ENCODE data around the gene ALG12.

DNA sequence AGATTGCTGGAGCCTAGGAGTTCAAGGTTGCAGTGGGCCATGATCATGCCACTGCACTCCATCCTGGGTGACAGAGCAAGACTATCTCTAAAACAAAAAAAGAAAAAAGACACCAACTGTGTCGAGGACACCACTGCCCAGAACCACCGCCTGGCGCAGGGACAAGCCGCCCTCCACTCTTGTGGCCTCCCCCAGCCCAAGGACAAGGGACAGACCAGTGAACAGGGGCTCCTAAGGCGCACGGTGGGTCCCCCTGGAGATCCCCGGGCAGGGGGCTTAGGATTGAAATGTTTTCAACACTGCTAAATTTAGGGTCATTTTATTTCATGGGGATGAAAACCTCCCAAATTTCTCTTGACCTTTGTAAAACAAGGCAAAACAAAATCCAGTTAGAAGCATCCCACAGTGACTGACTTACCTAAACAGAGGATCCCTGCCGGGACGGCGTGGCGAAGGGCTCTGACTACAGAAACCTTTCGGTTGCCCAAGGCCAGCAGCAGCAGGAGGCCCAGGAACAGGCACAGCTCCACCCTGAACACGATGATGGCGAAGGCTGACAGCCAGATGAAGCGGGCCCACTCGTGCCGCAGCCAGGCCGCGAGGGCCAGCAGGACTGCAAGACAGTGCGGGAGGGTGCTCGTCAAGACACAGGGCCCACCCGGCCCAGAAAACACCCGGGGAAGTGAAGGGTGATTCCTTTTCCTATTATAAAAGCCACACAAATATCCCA, 8.6 kb downstream of the ALG12 start:
- no peak for TF ChIP-seq TAF1 (IDR thresholded peaks at IDR 0.05; ENCODE audit: borderline replicate concordance, insufficient read depth, low read length)
- TF ChIP-seq SIN3A (IDR thresholded peaks at IDR 0.05; ENCODE audit: borderline replicate concordance, insufficient read depth, low read length): no peak

All from PFSK-1 (cell line).